Stimulated activated naive CD8-positive, alpha-beta T cell treated with anti-CD3 and anti-CD28 coated beads, Interleukin-15, amount 100 ng/mL, for 72 hours (primary cell): ENCODE measurements around the gene TMEM120B.
A peak's percentile ranks its signal among the peaks of the same experiment; 100 is the strongest.

Experiments
- ATAC-seq: fragments of 150-1000 bp; cut with Tn5 transposase; 2 replicates; pipeline ENCODE4 v1.10.0; 2021; ENCODE audit warnings: mild to moderate bottlenecking, moderate library complexity
- DNase-seq, 2 donors: peaks; one replicate each; pipeline ENCODE4 v3.0.0; 2021 to 2022
- H3K27ac Mint-ChIP-seq, 2 donors: one replicate each; pipeline ENCODE4 v1.8.0; 2022; ENCODE audit warnings: mild to moderate bottlenecking in 2 of 2, mixed read lengths in 2 of 2, moderate library complexity in 2 of 2
- H3K27me3 Mint-ChIP-seq: one replicate; pipeline ENCODE4 v1.8.0; 2022; ENCODE audit warnings: mixed read lengths
- H3K4me1 Mint-ChIP-seq: one replicate; pipeline ENCODE4 v1.8.0; 2022; ENCODE audit warnings: mild to moderate bottlenecking, mixed read lengths
- H3K4me3 Mint-ChIP-seq, 2 donors: one replicate each; pipeline ENCODE4 v1.8.0; 2022; ENCODE audit warnings: mild to moderate bottlenecking in 2 of 2, mixed read lengths in 2 of 2, moderate library complexity in 1 of 2
- H3K9me3 Mint-ChIP-seq, 2 donors: one replicate each; pipeline ENCODE4 v1.8.0; 2022; ENCODE audit warnings: mixed read lengths in 2 of 2

Gene TMEM120B

GRCh38 chr12:121828826-121829225 lies 116.3 kb downstream of the TMEM120B start:
- ATAC-seq = no peak
- peaks cover 6% of the 10 kb centered on the region for H3K4me1 Mint-ChIP-seq
- H3K27me3 Mint-ChIP-seq = no peaks in the 10 kb centered on the region
- H3K27ac Mint-ChIP-seq = peak overlapping the region in 1 of 2 donors; percentile 1
- DNase-seq = no peak
- no peaks in the 10 kb centered on the region for H3K9me3 Mint-ChIP-seq
- no peak overlapping the region for H3K4me3 Mint-ChIP-seq

GRCh38 chr12:121829250-121829918 lies 116.8 kb downstream of the TMEM120B start:
- peak overlapping the region in 1 of 2 donors; percentile 91 for H3K27ac Mint-ChIP-seq

GRCh38 chr12:121830134-121830533 lies 117.6 kb downstream of the TMEM120B start:
- ATAC-seq (no peak), DNase-seq (no peak)
- H3K27me3 Mint-ChIP-seq = no peaks in the 10 kb centered on the region
- peaks cover 6% of the 10 kb centered on the region for H3K4me1 Mint-ChIP-seq
- H3K27ac Mint-ChIP-seq = no peak overlapping the region
- no peaks in the 10 kb centered on the region for H3K9me3 Mint-ChIP-seq
- H3K4me3 Mint-ChIP-seq = no peak overlapping the region

More at GRCh38 chr12:121829250-121829918, 116.8 kb downstream of the TMEM120B start:
- H3K4me1 Mint-ChIP-seq = peaks cover 6% of the 10 kb centered on the region
- DNase-seq (no peak), ATAC-seq (no peak)
- H3K27me3 Mint-ChIP-seq = no peaks in the 10 kb centered on the region
- no peaks in the 10 kb centered on the region for H3K9me3 Mint-ChIP-seq
- no peak overlapping the region for H3K4me3 Mint-ChIP-seq

- DNase-seq = no peak
- Mint-ChIP-seq H3K4me3 (no peak overlapping the region), H3K27ac (no peak overlapping the region), H3K9me3 (no peaks in the 10 kb centered on the region), H3K4me1 (peaks cover 6% of the 10 kb centered on the region), H3K27me3 (no peaks in the 10 kb centered on the region)
- no peak for ATAC-seq
Observed at GRCh38 chr12:121830588-121831265, 118.2 kb downstream of the TMEM120B start.
